Stimulated activated naive CD4-positive, alpha-beta T cell treated with Interleukin-2 at 50 U/mL for 16 hours (primary cell): Measurements from ENCODE around the gene ERICH6B.

Experiments used
- DNase-seq: peaks from one replicate; lab custom pipeline; 2025; lab: John Stamatoyannopoulos, UW

ERICH6B gene

DNA sequence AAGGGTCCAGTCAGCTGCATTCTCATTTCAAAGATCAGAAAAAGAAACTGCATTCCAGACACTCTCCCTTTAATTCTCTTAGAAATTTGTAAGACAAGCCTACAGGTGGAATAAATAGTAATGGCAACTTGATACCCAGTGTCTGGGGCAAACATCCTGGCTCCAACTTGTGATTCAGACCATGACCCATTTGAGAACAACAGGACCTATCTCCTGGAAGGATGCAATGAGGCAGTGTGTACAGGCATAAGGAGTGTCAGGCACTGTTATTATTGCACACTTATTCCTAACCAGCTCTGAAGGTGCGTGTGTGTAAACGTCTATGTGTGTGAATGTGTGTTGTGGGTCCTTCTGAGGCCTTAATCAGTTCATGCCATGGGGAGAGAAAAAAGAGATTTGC is 13.9 kb downstream of the ERICH6B start:
- no peak for DNase-seq

DNA sequence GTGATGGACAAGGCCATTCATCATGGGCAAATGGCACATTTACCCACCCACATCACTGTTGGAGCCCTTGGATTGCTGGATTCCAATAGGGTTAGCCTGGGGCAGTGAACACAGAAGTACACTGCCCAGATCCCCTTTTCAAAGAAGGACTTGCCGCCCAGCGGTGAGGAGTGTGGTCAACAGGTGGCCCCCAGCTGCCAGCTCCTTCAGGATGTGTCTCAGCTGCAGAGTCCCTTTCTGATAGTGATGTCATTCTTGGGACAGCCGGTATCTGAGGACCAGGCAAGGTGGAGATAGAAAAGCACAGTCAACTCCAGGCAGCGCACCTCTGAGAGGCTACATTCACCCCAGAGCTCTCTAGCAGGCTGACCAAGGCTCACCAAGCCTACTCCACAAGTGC is 16.9 kb downstream of the ERICH6B start:
- DNase-seq = no peak

DNA sequence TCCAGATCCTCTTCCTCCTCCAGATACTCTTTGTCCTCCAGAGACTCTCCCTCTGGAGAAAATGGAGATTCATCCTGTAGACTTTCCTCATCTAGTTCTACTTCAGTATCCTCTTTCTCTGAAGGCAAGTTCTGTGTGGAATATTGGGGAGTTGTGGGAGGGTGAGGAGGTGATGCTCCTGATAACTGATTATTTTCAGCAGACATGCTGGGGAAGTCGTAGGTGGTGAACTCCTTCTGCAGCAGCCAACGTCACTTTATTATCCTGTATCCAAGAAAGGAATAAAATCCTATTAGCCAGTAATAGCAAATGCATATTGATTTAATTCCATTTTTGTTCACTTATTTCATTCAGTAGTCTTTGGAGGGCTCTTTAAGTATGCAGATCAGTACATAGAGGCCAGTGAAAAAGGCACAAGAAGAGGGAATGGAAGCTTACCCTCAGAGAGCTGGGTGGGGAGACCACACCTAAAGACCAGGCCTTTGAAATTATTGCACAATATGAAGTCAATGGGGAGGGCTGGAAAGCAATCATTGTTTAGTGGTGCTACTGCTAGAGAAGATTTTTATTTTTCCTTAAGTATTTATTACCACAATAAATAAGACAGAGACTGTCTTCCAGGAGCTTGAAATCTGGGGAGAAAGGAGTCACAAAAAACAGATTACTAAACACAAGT is 18.6 kb downstream of the ERICH6B start:
- no peak for DNase-seq

DNA sequence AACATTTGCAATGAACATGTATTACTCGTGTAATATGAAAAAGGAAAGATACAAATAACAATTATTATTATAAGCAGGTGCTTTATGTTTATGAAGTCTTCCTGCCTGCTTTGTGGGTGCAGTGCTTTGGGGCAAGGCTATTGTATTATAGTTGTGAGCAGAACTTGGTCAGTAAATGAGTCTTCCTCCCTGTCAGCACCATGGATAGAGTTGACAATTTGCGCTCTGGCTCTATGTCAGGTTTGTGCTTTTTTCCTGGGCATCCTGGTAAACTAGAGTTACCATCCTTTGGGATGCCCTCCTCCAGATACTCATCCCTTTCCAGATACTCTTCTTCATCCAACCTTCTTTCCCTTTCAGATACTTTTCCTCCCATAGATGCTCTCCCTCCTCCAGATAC is 19.6 kb downstream of the ERICH6B start:
- DNase-seq = no peak

DNA sequence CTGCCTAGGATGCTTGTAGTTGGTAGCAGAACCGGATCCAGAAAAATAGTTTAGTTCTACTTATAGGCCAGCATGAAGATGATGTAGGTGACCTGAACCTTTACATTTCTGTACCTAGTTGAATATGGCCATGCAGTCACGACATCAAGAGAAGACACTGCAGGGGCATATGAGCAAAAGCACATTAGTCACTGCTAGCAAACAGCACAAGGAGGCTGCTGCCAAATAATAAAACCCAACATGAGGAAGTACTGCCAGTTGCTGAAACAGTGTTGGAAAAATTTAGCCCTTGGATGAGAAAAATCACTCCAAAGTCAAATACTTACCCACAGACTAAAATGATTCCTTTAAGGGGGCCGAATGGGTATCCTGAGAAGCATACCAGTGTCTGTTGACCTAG is 20.8 kb downstream of the ERICH6B start:
- no peak for DNase-seq

DNA sequence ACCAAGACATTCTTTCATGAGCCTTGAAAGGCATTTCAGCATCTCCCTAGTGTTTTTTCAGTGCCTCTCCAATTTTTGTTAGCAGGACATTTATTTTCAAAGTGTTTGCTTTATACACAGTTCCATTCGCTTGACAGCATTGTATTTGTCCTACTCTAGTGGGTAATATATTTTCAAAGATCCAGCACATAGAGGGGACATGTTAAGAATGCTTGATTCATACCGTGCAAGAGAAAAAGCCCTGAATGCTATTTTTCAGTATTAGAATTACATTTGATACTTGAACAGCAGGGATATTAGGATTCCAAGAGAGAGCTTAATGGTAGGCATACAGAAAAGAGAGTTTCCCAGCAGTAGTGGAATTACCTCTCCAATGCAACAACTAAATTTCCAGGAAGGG is 21.3 kb downstream of the ERICH6B start:
- DNase-seq = no peak

DNA sequence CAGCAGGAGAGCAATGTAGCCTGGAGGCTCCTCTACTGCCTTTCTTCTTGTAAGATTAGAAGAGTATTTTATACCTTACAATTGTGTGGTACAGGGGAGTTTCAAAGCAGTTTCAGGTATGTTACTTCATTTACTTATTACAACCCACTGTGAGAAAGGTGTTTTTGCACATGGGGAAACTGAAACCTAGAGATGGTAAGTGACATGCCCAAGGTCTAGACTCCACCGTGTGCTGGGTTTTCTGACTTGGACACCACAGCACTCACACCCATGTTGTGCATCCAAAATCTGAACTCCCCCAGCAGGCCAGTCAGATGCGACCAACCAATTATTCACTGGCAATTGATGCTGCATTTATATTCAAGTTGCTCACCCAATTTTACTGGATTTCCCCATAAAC is 22.8 kb downstream of the ERICH6B start:
- DNase-seq = no peak

DNA sequence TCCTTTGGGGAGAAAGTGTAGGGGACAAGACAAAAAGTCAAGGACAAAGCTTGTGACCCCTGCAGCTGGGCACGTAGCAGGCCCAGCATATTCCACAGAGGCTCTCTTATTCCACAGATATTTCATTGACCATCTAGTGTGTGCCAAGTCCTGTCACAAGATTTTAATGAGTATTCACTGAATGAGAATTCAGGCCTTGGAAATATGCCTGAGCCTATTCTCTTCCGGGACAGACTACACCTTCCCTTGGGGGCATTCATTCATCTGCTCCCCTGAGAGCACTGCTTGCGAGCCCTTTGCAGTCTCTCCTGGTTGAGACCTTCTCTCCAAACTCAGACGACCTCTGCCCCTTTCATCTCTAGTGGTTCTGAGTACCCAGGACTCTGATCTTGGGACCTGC is 25.5 kb downstream of the ERICH6B start:
- no peak for DNase-seq

DNA sequence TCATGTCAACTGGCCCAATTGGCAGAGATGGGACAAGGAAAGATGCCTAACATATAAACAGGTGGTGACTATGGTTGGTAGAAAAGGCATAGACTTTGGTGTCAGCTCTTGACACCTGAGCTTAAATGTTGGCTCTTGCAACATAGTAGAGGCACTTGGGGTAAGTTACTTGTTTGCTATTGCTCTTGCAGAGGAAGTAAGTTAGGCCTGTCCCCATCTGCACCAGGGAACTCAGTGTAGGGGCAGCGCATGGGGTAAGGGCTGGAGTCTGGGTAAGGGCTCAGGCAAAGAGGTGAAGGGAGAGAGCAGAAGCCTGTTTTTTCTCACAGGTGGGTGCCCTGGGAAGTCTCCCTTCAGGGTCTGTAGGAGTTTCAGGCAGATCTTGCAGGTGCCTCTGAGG is 27.6 kb downstream of the ERICH6B start:
- DNase-seq = no peak

DNA sequence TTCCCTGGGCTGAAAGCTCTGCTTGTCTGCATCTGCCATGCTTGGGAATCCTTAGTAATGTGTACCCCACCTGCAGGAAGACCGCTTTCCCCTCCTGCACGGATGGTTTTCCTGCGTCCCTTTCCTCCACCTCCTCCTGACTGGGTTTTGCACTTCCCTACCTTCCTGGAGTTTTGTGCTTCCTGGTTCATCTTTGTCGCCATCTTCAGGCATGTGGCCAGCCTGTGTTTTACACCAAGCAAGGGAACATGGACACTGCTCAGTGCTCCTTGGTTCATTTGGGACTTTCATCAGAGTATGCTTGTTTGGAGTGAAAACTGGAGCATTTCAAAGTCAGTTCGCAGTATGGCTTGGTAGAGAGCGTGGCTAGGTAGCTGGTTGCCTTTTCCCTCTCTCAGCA is 30.7 kb downstream of the ERICH6B start:
- DNase-seq = no peak

DNA sequence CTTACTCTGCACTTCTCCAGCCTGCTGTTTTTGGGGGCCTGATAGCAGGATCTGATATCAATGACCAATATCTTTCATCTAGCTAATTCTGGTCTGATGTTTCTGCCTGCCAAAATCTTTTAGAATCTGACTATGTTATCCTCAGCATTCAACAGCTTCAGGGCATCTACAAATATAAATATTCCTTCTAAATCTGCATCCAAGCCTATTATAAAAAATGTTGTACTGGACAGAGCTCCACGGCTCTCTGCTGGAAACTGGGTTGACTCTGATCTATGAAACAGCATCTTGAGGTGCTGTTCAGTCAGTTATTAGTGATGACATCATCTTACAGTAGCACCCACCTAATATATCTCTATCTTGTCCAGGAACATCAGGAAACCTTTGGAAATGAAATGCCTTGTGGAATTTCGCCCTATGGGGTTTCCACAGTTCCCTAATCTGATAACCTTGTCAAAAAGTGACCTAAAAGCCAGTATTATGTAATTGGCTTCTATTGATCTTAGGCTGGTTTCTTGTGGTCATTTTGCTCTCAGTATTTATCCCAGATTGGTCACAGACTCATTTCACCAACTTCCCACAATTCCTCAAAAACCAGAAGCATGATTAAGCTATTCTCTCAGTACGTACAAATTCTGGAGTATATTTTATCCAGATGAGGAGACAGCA is 33.0 kb downstream of the ERICH6B start:
- no peak for DNase-seq

DNA sequence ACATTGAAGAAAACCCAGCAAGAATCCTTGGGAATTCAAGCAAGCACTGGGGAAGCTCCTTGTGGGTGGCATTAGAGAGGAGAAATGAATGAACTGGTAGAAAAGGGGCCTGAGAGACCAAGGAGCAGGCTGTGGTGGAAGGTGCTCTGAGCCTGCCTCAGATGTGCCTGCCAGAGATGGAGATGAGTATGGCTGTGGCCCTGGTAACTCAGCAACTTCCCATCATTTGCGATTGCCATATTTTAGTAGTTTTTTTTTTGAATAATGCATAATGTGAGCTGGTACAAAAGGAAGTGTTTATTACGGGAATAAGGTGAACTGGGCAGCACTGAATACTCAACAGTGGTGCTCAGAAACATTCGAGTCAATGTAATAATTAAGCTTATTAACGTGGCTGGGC is 39.1 kb downstream of the ERICH6B start:
- DNase-seq = no peak

DNA sequence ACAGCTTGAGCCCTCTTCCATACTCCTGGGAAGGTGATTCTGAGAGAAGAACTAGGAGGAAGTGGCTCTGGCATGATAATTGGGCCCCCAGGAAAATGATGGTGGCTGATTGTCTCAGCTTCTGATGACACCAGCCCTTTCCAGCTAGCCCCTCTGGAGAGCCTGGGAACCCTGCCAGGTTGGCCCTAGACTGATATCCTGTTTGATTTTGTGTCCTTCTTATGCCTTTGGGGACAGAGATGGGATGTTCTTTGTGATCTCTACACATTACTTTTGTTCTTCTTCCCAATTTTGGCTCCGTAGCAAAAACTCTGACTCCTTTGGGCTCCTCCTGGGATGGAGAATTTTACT is 39.7 kb downstream of the ERICH6B start:
- DNase-seq = no peak

DNA sequence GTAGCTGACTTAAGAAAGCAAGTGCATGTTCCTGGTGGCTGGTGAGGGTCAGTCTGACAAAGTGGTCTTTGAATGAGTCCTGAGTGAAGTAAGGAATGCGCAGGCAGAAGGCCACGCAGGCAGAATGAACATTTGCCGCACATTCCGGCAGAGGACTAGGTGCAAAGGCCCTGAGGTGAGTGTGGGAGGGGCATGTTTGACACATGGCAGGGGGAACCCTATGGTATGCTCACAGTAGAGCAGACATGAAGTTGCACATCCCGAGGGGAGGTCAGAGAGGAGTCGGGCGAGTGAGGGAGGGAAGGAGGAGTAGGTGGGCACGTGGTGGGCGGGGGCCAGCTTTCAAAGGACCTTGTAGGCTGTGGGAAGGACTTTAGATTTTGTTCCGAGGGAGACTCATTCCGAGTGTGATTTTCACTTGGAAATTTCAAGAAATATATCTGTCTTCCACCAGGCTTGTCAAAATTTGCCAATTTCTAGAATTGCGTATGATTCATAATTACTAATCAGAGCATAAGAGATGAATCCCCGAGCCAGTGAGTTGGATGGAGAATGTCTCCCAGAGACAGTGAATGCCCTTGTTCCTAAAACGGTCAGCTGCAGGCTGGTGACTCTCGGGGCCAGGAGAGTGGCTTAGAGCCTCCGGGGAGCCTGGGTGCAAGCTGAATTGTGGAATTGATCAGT is 40.3 kb downstream of the ERICH6B start:
- DNase-seq = no peak

DNA sequence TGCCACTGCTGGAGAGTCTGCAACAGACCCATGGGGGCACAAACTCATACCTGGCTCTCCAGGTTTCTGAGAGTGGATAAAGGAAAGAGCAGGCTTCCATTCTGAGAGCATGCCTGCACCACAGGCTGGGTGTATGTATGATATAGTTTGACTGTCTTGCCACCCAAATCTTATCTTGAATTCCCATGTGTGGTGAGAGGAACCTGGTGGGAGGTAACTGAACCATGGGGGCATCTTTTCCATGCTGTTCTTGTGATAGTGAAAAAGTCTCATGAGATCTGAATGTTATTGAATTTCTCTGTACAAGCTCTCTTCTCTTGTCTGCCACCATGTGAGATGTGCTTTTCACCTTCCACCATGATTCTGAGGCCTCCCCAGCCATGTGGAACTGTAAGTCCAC is 50.2 kb downstream of the ERICH6B start:
- DNase-seq = no peak

DNA sequence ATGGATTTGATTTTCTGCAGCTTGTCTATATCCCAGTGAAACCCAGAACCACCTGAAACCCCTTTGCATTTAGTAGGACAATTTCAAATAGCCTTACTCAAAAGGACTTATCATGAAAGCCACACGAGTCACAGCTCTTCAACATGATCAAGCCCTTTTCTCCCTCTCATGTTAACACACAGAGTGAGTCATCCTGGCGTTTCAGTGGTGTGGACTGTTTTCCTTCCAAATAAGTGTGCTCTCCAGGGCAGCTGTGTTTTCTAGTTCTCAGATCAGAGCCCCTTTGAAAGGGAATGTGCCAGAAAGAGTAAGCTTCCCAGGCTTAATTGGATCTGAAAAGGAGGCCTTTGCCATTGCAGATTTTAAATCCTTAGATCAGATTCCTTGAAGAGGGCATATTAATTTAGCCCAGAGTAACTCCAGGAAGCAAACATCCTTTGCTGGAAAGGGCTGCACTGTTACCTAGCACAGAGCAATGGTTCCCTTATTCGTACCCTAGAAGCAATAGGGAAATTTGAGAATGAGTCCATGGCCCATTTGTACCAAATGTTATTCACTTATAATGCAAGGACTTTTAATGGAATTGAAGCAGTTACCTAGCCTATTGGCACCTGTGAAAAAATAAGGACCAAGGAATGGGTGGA is 51.3 kb downstream of the ERICH6B start:
- no peak for DNase-seq

DNA sequence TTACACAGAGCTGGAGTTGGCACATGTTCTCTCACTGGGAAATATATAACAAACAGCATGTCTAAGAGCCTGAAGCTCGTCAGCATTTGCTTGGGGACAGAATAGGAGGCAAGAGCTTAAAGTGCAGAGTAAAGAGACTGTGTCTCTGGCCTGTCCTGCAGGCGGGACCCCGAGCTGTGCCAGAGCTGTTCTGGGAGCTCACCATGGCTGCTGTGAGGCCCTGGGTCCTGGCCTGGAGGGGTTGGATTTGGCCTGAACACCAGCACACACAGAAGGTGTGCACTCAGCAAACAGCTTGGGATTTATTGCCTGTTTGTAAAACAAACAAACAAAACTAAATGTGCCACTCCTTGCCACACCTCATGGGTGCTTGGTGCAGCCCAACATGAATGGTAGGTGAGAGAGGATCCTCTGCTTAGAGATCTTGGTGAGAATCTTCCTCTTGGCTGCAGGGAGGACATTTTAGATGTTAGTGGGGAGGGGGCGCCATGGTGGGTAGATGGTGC is 60.9 kb downstream of the ERICH6B start:
- DNase-seq = no peak

DNA sequence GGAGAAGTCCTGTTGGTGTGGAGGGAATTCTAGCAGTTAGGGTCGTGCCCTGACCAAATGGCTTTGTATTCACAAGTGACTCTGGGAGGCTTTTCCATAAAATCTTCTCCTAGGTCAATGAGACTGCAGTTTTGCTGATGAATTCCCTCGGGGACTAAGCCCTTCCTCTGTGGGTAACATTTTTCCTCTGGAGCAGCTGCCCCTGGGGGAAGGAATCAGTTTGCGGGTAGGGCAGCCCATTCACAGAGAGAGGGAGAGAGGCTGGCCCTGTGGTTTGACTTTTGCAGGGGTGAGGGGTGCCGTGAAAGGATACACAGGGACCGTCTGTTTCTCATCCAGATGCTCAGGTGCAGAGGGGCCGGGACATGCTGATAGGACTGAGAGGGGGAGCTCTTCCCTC is 67.3 kb downstream of the ERICH6B start:
- no peak for DNase-seq

DNA sequence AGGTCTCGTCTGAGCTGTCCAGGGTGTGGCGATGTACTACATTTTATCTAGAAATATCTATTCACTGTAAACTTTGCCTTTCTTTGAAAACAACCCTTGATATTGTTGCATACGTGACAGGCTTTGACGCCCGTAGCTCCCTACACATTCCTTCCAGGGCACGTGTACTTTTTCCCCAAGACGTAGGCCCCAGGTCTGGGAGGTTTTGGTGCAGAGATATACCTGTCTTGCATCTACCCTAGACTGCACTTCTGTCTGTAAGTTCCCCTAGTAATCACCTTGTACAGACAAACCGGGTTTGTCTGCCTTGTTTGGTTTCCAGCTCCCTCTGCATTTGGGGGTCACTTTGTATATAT is 69.2 kb downstream of the ERICH6B start:
- DNase-seq = no peak

DNA sequence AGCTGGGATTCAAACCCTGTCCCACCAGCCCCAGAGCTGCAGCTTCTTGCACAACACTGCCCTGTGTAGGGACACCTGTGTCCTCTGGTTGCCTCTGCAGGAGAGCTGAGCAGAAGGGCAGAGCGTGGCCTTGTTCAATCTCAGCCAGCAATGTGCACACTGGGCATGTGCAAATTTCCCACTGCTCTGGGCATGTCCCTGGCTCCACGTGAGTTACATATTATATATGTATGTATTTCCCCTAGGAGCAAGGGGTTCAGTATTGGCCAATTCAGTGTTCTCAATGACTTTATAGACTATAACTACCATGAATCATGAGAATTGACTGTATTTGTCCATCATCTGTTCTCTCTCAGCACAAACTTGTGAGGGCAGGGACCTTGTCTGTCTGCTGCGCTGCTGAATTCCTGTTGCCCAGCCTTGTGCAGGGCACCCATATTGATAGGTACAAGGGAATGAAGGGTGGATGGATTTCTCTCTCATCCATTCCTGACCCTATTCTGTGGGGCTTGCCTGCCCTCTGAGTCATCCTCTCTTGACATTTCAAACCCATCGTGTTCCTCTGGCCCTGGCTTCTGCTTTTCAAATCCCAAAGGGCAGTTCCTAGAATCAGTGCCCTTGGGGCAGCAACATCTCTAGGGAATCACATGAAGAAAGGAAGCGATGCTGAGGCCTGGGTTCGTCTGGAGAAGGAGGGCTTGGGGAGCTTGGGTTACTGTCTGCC is 69.7 kb downstream of the ERICH6B start:
- no peak for DNase-seq

DNA sequence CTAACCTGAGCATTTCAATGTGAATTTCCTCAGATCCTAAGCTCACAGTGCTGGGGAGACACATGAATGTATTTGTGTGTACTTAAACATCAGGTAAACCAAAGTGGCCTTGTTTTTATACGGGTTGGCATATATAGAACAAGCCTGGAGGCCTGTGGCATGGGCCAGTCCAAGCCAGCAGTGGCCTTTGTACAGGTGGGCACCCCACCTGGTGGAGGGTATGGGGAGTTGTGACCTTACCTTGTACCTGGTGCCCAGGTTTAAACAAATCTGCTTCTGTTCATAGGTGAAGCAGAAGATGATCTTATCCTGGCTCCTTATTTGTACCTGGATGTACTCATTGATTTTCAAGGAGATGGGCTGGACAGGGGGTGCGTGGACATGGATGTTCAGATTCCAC is 71.0 kb downstream of the ERICH6B start:
- DNase-seq = no peak

DNA sequence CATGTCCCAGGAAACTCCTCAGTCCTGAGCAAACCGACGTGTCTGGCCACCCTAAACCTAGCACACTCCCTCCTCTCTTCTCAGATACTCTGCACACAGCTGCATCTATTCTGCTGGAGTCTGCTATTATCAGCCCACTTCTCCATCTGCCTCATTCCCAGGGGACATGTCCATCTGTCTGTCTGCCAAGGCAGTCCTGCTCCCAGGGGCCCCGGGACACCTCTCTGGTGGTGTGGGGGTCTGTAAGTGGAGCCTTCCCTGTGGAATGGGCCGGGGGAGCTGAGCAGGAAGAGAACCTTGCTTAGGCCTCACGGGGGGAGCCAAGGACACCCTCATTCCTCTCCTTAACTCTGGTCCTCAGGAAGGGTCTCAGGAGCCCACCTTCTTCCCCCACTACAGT is 72.7 kb downstream of the ERICH6B start:
- DNase-seq = no peak
